Muscle layer of colon (tissue), 2 donors: Measurements from ENCODE around the gene NOC4L.

Experiments used
- H3K27ac ChIP-seq: one replicate; pipeline ENCODE4 v1.7.0; 2013; ENCODE audit warnings: low read depth, mild to moderate bottlenecking, low read length, moderate library complexity
- H3K27me3 ChIP-seq, 2 donors: one replicate each; pipeline ENCODE4 v1.7.0; 2013; ENCODE audit warnings: low read length in 2 of 2, mild to moderate bottlenecking in 2 of 2; ENCODE audit not compliant: insufficient read depth in 2 of 2, control insufficient read depth in 1 of 2
- H3K36me3 ChIP-seq: one replicate; pipeline ENCODE4 v1.7.0; 2013; ENCODE audit warnings: mild to moderate bottlenecking, low read length; ENCODE audit not compliant: insufficient read depth
- H3K4me1 ChIP-seq: one replicate; pipeline ENCODE4 v1.7.0; 2013; ENCODE audit warnings: mild to moderate bottlenecking, low read length; ENCODE audit not compliant: insufficient read depth
- H3K4me3 ChIP-seq, 2 donors: one replicate each; pipeline ENCODE4 v1.7.0; 2013; ENCODE audit warnings: low read length in 2 of 2, low read depth in 1 of 2, mild to moderate bottlenecking in 1 of 2, moderate library complexity in 1 of 2
- H3K9ac ChIP-seq: one replicate; pipeline ENCODE4 v1.7.0; 2013; ENCODE audit warnings: low read length
- H3K9me3 ChIP-seq: one replicate; pipeline ENCODE4 v1.7.0; 2013; ENCODE audit warnings: mild to moderate bottlenecking, low read length
- donor health status: abdominal sarcoma.
- donor health status: Adenocarcinoma of cecum.

The NOC4L gene

GRCh38 chr12:132175496-132176384 lies 31.5 kb downstream of the NOC4L start:
- no peaks in the 10 kb centered on the region for H3K9me3 ChIP-seq
- peaks cover 6 to 80% of the 10 kb centered on the region in 2 donors for H3K27me3 ChIP-seq
- no peak overlapping the region for H3K4me3 ChIP-seq
- no peak overlapping the region for H3K9ac ChIP-seq
- H3K27ac ChIP-seq, result no peak overlapping the region
- H3K36me3 ChIP-seq, result no peaks in the 10 kb centered on the region
- H3K4me1 ChIP-seq, result no peaks in the 10 kb centered on the region

GRCh38 chr12:132176385-132176919 lies 32.2 kb downstream of the NOC4L start:
- H3K9me3 ChIP-seq, result no peaks in the 10 kb centered on the region
- H3K4me1 ChIP-seq, result no peaks in the 10 kb centered on the region
- H3K27ac ChIP-seq, result no peak overlapping the region
- H3K36me3 ChIP-seq, result no peaks in the 10 kb centered on the region
- H3K9ac ChIP-seq, result no peak overlapping the region
- peaks cover 6 to 73% of the 10 kb centered on the region in 2 donors for H3K27me3 ChIP-seq
- H3K4me3 ChIP-seq, result no peak overlapping the region

GRCh38 chr12:132176920-132177551 lies 32.8 kb downstream of the NOC4L start:
- Histone ChIP-seq H3K27ac (no peak overlapping the region), H3K9me3 (no peaks in the 10 kb centered on the region), H3K36me3 (no peaks in the 10 kb centered on the region), H3K9ac (no peak overlapping the region), H3K27me3 (peaks cover 6 to 67% of the 10 kb centered on the region in 2 donors), H3K4me1 (no peaks in the 10 kb centered on the region), H3K4me3 (no peak overlapping the region)

- Histone ChIP-seq H3K36me3 (no peaks in the 10 kb centered on the region), H3K4me3 (no peak overlapping the region), H3K27ac (no peak overlapping the region), H3K4me1 (no peaks in the 10 kb centered on the region), H3K27me3 (peaks cover 6 to 54% of the 10 kb centered on the region in 2 donors), H3K9me3 (no peaks in the 10 kb centered on the region), H3K9ac (no peak overlapping the region)
Measured at GRCh38 chr12:132178316-132178715, 34.1 kb downstream of the NOC4L start.

- peaks cover 6 to 48% of the 10 kb centered on the region in 2 donors for H3K27me3 ChIP-seq
Measured at GRCh38 chr12:132178801-132179401, 34.6 kb downstream of the NOC4L start.

GRCh38 chr12:132179431-132180362 lies 35.4 kb downstream of the NOC4L start:
- H3K9ac ChIP-seq, result no peak overlapping the region
- no peak overlapping the region for H3K4me3 ChIP-seq
- peaks cover 6 to 43% of the 10 kb centered on the region in 2 donors for H3K27me3 ChIP-seq

More at GRCh38 chr12:132178801-132179401, 34.6 kb downstream of the NOC4L start:
- no peaks in the 10 kb centered on the region for H3K9me3 ChIP-seq
- no peak overlapping the region for H3K9ac ChIP-seq
- H3K4me1 ChIP-seq, result no peaks in the 10 kb centered on the region
- H3K36me3 ChIP-seq, result no peaks in the 10 kb centered on the region
- no peak overlapping the region for H3K27ac ChIP-seq
- no peak overlapping the region for H3K4me3 ChIP-seq

GRCh38 chr12:132180648-132181546 lies 36.6 kb downstream of the NOC4L start:
- H3K4me3 ChIP-seq, result no peak overlapping the region
- peaks cover 6 to 31% of the 10 kb centered on the region in 2 donors for H3K27me3 ChIP-seq

More at GRCh38 chr12:132179431-132180362, 35.4 kb downstream of the NOC4L start:
- Histone ChIP-seq H3K4me1 (no peaks in the 10 kb centered on the region), H3K36me3 (no peaks in the 10 kb centered on the region), H3K27ac (no peak overlapping the region), H3K9me3 (no peaks in the 10 kb centered on the region)

GRCh38 chr12:132181570-132182200 lies 37.4 kb downstream of the NOC4L start:
- Histone ChIP-seq H3K36me3 (no peaks in the 10 kb centered on the region), H3K27me3 (peaks cover 6 to 23% of the 10 kb centered on the region in 2 donors)

More at GRCh38 chr12:132180648-132181546, 36.6 kb downstream of the NOC4L start:
- Histone ChIP-seq H3K4me1 (no peaks in the 10 kb centered on the region), H3K9me3 (no peaks in the 10 kb centered on the region), H3K9ac (no peak overlapping the region), H3K36me3 (no peaks in the 10 kb centered on the region), H3K27ac (no peak overlapping the region)

GRCh38 chr12:132182206-132182710 lies 38.0 kb downstream of the NOC4L start:
- no peak overlapping the region for H3K27ac ChIP-seq

More at GRCh38 chr12:132181570-132182200, 37.4 kb downstream of the NOC4L start:
- H3K4me1 ChIP-seq, result no peaks in the 10 kb centered on the region
- H3K4me3 ChIP-seq, result no peak overlapping the region
- H3K9ac ChIP-seq, result no peak overlapping the region
- no peak overlapping the region for H3K27ac ChIP-seq
- no peaks in the 10 kb centered on the region for H3K9me3 ChIP-seq

More at GRCh38 chr12:132182206-132182710, 38.0 kb downstream of the NOC4L start:
- H3K4me3 ChIP-seq, result no peak overlapping the region
- H3K36me3 ChIP-seq, result no peaks in the 10 kb centered on the region
- H3K4me1 ChIP-seq, result no peaks in the 10 kb centered on the region
- H3K27me3 ChIP-seq, result peaks cover under 1 to 18% of the 10 kb centered on the region in 2 donors
- H3K9ac ChIP-seq, result no peak overlapping the region
- H3K9me3 ChIP-seq, result no peaks in the 10 kb centered on the region
